Panc1 (cell line): ENCODE measurements around the gene SLC44A4.
"Not testable (repeated sequence)": the region's sequence is repeated elsewhere in the genome, so short reads cannot be mapped to it uniquely, and the experiment has no call there.

Experiments
- CTCF ChIP-seq: fragments of 450-650 bp; IDR thresholded peaks from 2 replicates; pipeline ENCODE4 v1.5.1; 2017; ENCODE audit warnings: mild to moderate bottlenecking
- POLR2AphosphoS5 ChIP-seq: IDR thresholded peaks from 2 replicates; pipeline ENCODE4 v1.6.1; 2012; ENCODE audit warnings: mild to moderate bottlenecking, low read depth, low read length, moderate library complexity

GRCh38 chr6:31817929-31818511 lies 60.8 kb downstream of the SLC44A4 start:
- TF ChIP-seq CTCF, POLR2AphosphoS5: not testable (repeated sequence)
